Activated CD4-positive, alpha-beta memory T cell treated with anti-CD3 and anti-CD28 coated beads, Interleukin-2, amount 10 ng/mL, durations not matched to agents 7 days and 5 days (primary cell): ENCODE measurements around the gene LTBP1. TPM values are rescaled to one million over a fixed set of nuclear protein-coding genes. Genes with fewer than 3 reads are reported as not detected.
"Not testable (repeated sequence)": the region's sequence is repeated elsewhere in the genome, so short reads cannot be mapped to it uniquely, and the experiment has no call there.

Experiments used
- CTCF ChIA-PET: fragments of 350-600 bp; sonication (Branson Sonifier 250); formaldehyde crosslinking; loops from one replicate; lab custom pipeline; 2021; ENCODE audit warnings: antibody characterized with exemption, inconsistent platforms; lab: Charles Lee
- POLR2A ChIA-PET: fragments of 350-600 bp; sonication (Branson Sonifier 250); formaldehyde crosslinking; loops from one replicate; lab custom pipeline; 2021; ENCODE audit warnings: antibody characterized with exemption; lab: Charles Lee
- DNase-seq: peaks from one replicate; pipeline ENCODE4 v3.0.0-alpha.2; 2020
- H3K27ac Mint-ChIP-seq: one replicate; pipeline ENCODE4 v1.8.0; 2021; ENCODE audit warnings: mild to moderate bottlenecking, mixed read lengths
- H3K27me3 Mint-ChIP-seq: one replicate; pipeline ENCODE4 v1.8.0; 2021; ENCODE audit warnings: mixed read lengths
- H3K36me3 Mint-ChIP-seq: one replicate; pipeline ENCODE4 v1.8.0; 2021; ENCODE audit warnings: low read depth, mixed read lengths
- H3K4me1 Mint-ChIP-seq: one replicate; pipeline ENCODE4 v1.8.0; 2021; ENCODE audit warnings: mixed read lengths
- H3K4me3 Mint-ChIP-seq: one replicate; pipeline ENCODE4 v1.8.0; 2021; ENCODE audit warnings: mild to moderate bottlenecking, mixed read lengths
- H3K9me3 Mint-ChIP-seq: one replicate; pipeline ENCODE4 v1.8.0; 2021; ENCODE audit warnings: mixed read lengths
- total RNA-seq, 2 experiments: library from RNA; stranded (reverse); gene quantifications; one replicate each; pipeline ENCODE4 v1.2.3, GENCODE V29; 2021

Gene LTBP1
- under 1 TPM; 0.33 to 0.35 TPM for total RNA-seq

GRCh38 chr2:32946314-32947075 is at the start of gene LTBP1:
Gene LTBP1 (plus strand): TSS chr2:32946953. CDS start chr2:32947325, 372 bp downstream.
- peak; percentile 70 for DNase-seq
- Mint-ChIP-seq H3K36me3 (no peaks in the 10 kb centered on the region), H3K27ac (no peak within 1 kb of the TSS), H3K4me3 (peak within 1 kb of the TSS; percentile 71), H3K27me3 (peaks cover 27% of the 10 kb centered on the region), H3K4me1 (peaks cover 8% of the 10 kb centered on the region), H3K9me3 (no peaks in the 10 kb centered on the region)
- ChIA-PET CTCF (interaction anchor here (0.6 to 0.7 kb wide), 2 partner anchors 48 to 446 kb away, joined by 3 to 6 read pairs; no protein-coding TSS in a partner anchor), POLR2A (no interaction called here)

DNA sequence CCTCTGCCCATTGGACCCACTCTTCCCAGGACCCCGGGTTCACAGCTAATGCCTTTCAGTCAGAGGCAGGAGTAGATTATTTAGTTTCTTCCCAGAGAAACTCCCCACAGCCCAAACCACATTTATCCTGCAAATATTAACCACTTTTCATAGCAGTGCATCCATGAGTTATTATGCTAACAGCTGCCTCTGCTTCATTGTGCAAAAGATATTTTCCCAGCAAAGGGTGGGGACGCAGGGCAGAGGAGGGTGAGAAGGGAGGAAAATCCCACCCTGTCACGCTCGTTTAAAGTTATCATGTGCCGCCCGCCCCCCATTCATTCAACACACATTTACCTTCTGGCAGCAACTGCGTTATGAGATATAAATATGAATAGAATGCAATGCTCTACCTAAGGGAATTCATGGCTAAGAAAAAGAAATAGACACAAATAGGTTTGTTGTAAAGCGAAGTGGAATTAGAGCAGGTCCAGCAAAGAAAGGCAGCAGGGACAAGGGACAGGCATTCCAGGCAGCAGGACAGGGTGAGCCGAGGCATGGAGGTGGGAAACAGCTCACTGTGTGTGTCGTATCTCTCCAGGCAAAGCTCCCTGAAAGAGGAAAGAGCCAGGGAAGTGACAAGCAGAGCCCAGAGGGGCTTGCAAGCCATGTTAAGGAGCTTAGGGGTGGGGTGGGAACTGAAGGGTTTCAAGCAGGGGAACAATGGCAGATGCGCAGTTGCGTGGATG is 46.3 kb upstream of the LTBP1 start:
- Mint-ChIP-seq H3K36me3 (no peaks in the 10 kb centered on the region), H3K9me3 (no peaks in the 10 kb centered on the region), H3K27ac (no peak overlapping the region), H3K4me3 (no peak overlapping the region), H3K4me1 (no peaks in the 10 kb centered on the region), H3K27me3 (peaks cover 13% of the 10 kb centered on the region)
- ChIA-PET POLR2A (no interaction called here), CTCF (no interaction called here)
- no peak for DNase-seq

DNA sequence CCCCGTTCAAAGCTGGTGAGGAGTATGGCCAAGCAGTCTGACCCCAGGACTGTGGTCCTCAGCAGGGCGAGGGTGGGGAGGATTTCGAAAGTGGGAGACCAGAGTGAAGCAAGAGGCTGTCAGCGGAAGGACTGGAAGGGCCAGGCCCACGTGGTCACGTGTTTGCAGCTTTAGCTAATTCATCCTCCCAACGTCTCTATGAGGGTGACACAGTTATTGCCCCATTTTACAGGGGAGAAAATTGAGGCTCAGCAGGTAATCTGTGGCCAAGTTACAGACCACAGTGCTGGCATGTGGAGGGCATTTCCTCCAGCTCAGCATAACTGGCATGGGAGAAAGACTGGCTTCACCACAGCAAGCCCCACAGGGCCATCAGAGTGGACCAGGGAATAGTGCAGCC is 45.4 kb upstream of the LTBP1 start:
- Mint-ChIP-seq H3K27ac (no peak overlapping the region), H3K27me3 (peaks cover 10% of the 10 kb centered on the region), H3K9me3 (no peaks in the 10 kb centered on the region), H3K36me3 (no peaks in the 10 kb centered on the region), H3K4me3 (no peak overlapping the region), H3K4me1 (no peaks in the 10 kb centered on the region)
- DNase-seq, result no peak
- POLR2A ChIA-PET, result no interaction called here
- CTCF ChIA-PET, result no interaction called here

GRCh38 chr2:32902174-32902573 is 44.6 kb upstream of the LTBP1 start:
- H3K4me3 Mint-ChIP-seq, result no peak overlapping the region

DNA sequence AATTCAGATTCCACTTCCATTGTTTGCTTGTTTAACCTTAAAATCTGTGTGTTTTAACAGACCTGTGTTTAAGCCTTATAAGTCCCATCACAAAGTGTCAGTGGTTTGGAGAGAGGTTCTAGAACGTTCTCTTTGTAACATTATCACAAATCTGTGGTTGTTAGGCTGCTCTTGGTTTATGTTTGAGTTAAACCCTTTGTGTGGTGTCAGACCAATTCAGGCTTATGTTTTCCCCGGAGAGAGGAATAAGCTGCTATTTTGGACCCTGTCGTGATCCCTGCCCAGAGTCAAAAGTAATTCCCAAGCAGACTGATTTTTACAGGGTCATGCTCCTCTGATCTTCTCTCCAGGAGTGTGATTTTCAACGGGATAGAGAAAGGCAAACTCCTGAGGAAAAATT is 43.8 kb upstream of the LTBP1 start:
- H3K4me1 Mint-ChIP-seq, result no peaks in the 10 kb centered on the region
- peaks cover 10% of the 10 kb centered on the region for H3K27me3 Mint-ChIP-seq
- ChIA-PET CTCF (no interaction called here), POLR2A (no interaction called here)
- H3K9me3 Mint-ChIP-seq, result no peaks in the 10 kb centered on the region
- DNase-seq, result no peak
- no peak overlapping the region for H3K27ac Mint-ChIP-seq
- no peaks in the 10 kb centered on the region for H3K36me3 Mint-ChIP-seq
- H3K4me3 Mint-ChIP-seq, result no peak overlapping the region

More at GRCh38 chr2:32902174-32902573, 44.6 kb upstream of the LTBP1 start:
- ChIA-PET CTCF (no interaction called here), POLR2A (no interaction called here)
- H3K36me3 Mint-ChIP-seq, result no peaks in the 10 kb centered on the region
- no peak overlapping the region for H3K27ac Mint-ChIP-seq
- no peaks in the 10 kb centered on the region for H3K4me1 Mint-ChIP-seq
- peaks cover 10% of the 10 kb centered on the region for H3K27me3 Mint-ChIP-seq
- no peak for DNase-seq
- no peaks in the 10 kb centered on the region for H3K9me3 Mint-ChIP-seq

DNA sequence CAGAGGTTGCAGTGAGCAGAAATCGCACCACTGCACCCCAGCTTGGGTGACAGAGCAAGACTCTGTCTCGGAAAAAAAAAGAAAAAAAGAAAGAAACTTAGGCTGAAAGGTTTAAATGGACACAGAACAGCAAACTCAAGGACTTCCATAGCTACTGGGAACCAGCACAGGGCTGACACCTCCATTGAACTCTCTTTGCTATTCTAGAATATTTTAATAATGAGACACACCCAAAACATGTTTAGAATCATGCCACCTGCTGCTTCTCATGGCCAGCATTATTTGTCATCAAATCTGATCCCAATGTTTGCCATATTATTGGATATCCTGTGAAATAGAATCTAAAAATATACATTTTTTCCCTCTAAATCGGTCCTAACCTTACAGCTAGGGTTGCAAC is 42.7 kb upstream of the LTBP1 start:
- no peak overlapping the region for H3K27ac Mint-ChIP-seq
- no peak for DNase-seq
- no peak overlapping the region for H3K4me3 Mint-ChIP-seq
- H3K27me3 Mint-ChIP-seq, result peaks cover 6% of the 10 kb centered on the region
- CTCF ChIA-PET, result no interaction called here
- H3K4me1 Mint-ChIP-seq, result no peaks in the 10 kb centered on the region
- no peaks in the 10 kb centered on the region for H3K36me3 Mint-ChIP-seq
- H3K9me3 Mint-ChIP-seq, result no peaks in the 10 kb centered on the region
- POLR2A ChIA-PET, result no interaction called here

GRCh38 chr2:32904751-32905150 is 42.0 kb upstream of the LTBP1 start:
- POLR2A ChIA-PET, result no interaction called here
- H3K27me3 Mint-ChIP-seq, result peaks cover 5% of the 10 kb centered on the region
- no peaks in the 10 kb centered on the region for H3K36me3 Mint-ChIP-seq
- DNase-seq, result no peak
- CTCF ChIA-PET, result no interaction called here
- no peak overlapping the region for H3K27ac Mint-ChIP-seq
- H3K9me3 Mint-ChIP-seq, result no peaks in the 10 kb centered on the region
- no peak overlapping the region for H3K4me3 Mint-ChIP-seq
- no peaks in the 10 kb centered on the region for H3K4me1 Mint-ChIP-seq

GRCh38 chr2:32905270-32905669 is 41.5 kb upstream of the LTBP1 start:
- H3K4me3 Mint-ChIP-seq, result no peak overlapping the region
- peaks cover 5% of the 10 kb centered on the region for H3K27me3 Mint-ChIP-seq
- no peaks in the 10 kb centered on the region for H3K36me3 Mint-ChIP-seq
- no peak for DNase-seq
- POLR2A ChIA-PET, result no interaction called here
- no peaks in the 10 kb centered on the region for H3K9me3 Mint-ChIP-seq
- H3K27ac Mint-ChIP-seq, result no peak overlapping the region
- CTCF ChIA-PET, result no interaction called here
- no peaks in the 10 kb centered on the region for H3K4me1 Mint-ChIP-seq

DNA sequence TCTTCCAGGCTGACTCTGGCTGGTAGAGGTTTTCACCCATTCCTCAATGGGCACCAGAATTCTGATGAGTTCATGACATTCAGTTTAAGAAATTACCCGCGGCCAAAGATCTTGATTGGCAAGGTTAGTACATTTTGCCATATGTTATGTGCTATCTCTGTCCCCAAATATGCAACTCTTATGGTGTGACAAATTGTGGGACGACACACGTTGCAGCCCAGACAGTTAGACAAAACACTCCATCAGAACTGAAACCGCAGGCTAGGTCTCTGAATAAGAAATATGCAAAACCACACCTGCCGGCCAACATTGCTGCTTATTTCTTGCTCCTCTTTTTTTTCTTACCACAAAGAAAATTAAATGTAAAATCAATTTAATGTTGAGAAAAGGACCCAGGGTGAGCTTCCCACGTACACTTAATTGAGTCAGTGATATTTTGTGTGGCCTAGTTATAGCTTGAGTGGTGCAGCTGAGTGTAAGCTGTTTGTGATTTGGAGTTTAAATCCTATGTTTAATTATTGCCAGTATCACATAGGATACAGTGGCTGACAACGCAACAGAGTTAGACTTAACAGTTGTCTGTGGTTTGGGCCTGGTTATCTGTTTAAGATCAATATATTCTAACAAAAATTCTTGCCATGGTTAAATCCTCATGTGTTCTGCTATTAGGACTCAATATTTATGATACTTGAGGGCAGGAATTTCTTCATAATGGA is 35.7 kb upstream of the LTBP1 start:
- Mint-ChIP-seq H3K9me3 (no peaks in the 10 kb centered on the region), H3K27ac (no peak overlapping the region), H3K4me1 (no peaks in the 10 kb centered on the region), H3K27me3 (no peaks in the 10 kb centered on the region), H3K4me3 (no peak overlapping the region), H3K36me3 (no peaks in the 10 kb centered on the region)
- no peak for DNase-seq
- CTCF ChIA-PET, result no interaction called here
- POLR2A ChIA-PET, result no interaction called here

GRCh38 chr2:32915694-32916093 is 31.1 kb upstream of the LTBP1 start:
- POLR2A ChIA-PET, result no interaction called here
- DNase-seq, result no peak
- no peaks in the 10 kb centered on the region for H3K9me3 Mint-ChIP-seq
- CTCF ChIA-PET, result no interaction called here
- no peaks in the 10 kb centered on the region for H3K27me3 Mint-ChIP-seq
- H3K27ac Mint-ChIP-seq, result no peak overlapping the region
- no peaks in the 10 kb centered on the region for H3K36me3 Mint-ChIP-seq
- no peak overlapping the region for H3K4me3 Mint-ChIP-seq
- no peaks in the 10 kb centered on the region for H3K4me1 Mint-ChIP-seq

GRCh38 chr2:32918774-32919173 is 28.0 kb upstream of the LTBP1 start:
- no peaks in the 10 kb centered on the region for H3K4me1 Mint-ChIP-seq
- no peaks in the 10 kb centered on the region for H3K9me3 Mint-ChIP-seq
- H3K27me3 Mint-ChIP-seq, result no peaks in the 10 kb centered on the region
- no peaks in the 10 kb centered on the region for H3K36me3 Mint-ChIP-seq
- H3K4me3 Mint-ChIP-seq, result no peak overlapping the region
- ChIA-PET POLR2A (no interaction called here), CTCF (no interaction called here)
- DNase-seq, result no peak
- H3K27ac Mint-ChIP-seq, result no peak overlapping the region

DNA sequence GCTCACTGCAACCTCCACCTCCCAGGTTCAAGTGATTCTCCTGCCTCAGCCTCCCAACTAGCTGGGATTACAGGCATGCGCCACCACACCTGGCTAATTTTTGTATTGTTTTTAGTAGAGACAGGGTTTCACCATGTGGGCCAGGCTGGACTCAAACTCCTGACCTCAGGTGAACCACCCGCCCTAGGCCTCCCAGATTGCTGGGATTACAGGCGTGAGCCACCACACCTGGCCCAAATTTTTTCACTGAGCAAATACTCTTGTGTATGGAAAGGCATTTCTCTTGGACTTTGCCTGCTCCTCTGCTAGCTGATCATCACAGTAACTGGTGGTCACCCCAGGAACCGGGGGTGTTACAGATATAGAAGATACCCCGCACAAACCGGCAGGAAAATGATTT is 26.9 kb upstream of the LTBP1 start:
- H3K27ac Mint-ChIP-seq, POLR2A ChIA-PET, H3K4me3 Mint-ChIP-seq, CTCF ChIA-PET, H3K36me3 Mint-ChIP-seq, H3K27me3 Mint-ChIP-seq, H3K4me1 Mint-ChIP-seq, DNase-seq, H3K9me3 Mint-ChIP-seq: not testable (repeated sequence)

- H3K27ac Mint-ChIP-seq, H3K4me1 Mint-ChIP-seq, H3K4me3 Mint-ChIP-seq, H3K27me3 Mint-ChIP-seq, H3K36me3 Mint-ChIP-seq, CTCF ChIA-PET, H3K9me3 Mint-ChIP-seq, DNase-seq, POLR2A ChIA-PET: not testable (repeated sequence)
Observed at GRCh38 chr2:32921486-32921885, 25.3 kb upstream of the LTBP1 start.
